HCT116 (cell line): ENCODE results near the gene DIPK1A. TPM values are rescaled to one million over a fixed set of nuclear protein-coding genes. Genes with fewer than 3 reads are reported as not detected.

ENCODE experiments used
- ATAC-seq: fragments of 200-7000 bp; cut with Tn5 transposase; 2 replicates; pipeline ENCODE4 v1.9.1; 2020; ENCODE audit warnings: mild to moderate bottlenecking, moderate library complexity
- BruUV-seq: library from RNA; stranded (reverse); fragments of 400-500 nt; replicated peaks from 2 replicates; lab custom pipeline; 2021; lab: Mats Ljungman, UMichigan
- CTCF ChIA-PET: fragments of 300-600 bp; sonication (Branson Sonifier 250); formaldehyde crosslinking; loops from one replicate; lab custom pipeline; 2021; ENCODE audit warnings: antibody characterized with exemption; lab: Charles Lee
- POLR2A ChIA-PET: fragments of 300-600, 350-600 bp; sonication (Branson Sonifier 250); formaldehyde crosslinking; loops from one replicate; lab custom pipeline; 2021; ENCODE audit warnings: antibody characterized with exemption; lab: Charles Lee
- RAD21 ChIA-PET, 2 experiments: fragments of 300-600 bp; sonication (Branson Sonifier 250); formaldehyde crosslinking; loops; one replicate each; lab custom pipeline; 2023; ENCODE audit warnings: low total read pairs in 2 of 2; ENCODE audit not compliant: uncharacterized antibody in 2 of 2, unreplicated experiment in 2 of 2, low non-redundant PET in 1 of 2; lab: Charles Lee
- DNase-seq: peaks from one replicate; pipeline ENCODE4 v3.0.0-alpha.2; 2010; ENCODE audit warnings: low read depth, low spot score
- H2AFZ ChIP-seq: fragments of 200-600 bp; shearing (Covaris generic), sonication (generic); 2 replicates; pipeline ENCODE4 v1.6.1; 2017; ENCODE audit warnings: low read depth, mixed run types, mixed read lengths, antibody characterized with exemption, low read length; ENCODE audit not compliant: poor library complexity, severe bottlenecking
- H3K27ac ChIP-seq: 2 replicates; pipeline ENCODE4 v1.5.1; 2012; ENCODE audit warnings: low read depth, low read length
- H3K27me3 ChIP-seq: fragments of 200-600 bp; sonication (generic); 2 replicates; pipeline ENCODE4 v1.6.1; 2016; ENCODE audit warnings: mixed run types, low read length, mixed read lengths; ENCODE audit not compliant: insufficient read depth
- H3K36me3 ChIP-seq, 2 experiments: fragments of 200-500 bp in 1 of 2; fragments of 200-600 bp in 1 of 2; sonication (Bioruptor generic) in 1 of 2; sonication (generic) in 1 of 2; 2 replicates each; pipeline versions ENCODE4 v1.5.1 to v1.6.1; 2014 to 2016; ENCODE audit warnings: low read length in 2 of 2, inconsistent platforms in 1 of 2, mixed read lengths in 1 of 2, mixed run types in 1 of 2; ENCODE audit not compliant: insufficient read depth in 2 of 2, control insufficient read depth in 1 of 2
- H3K4me1 ChIP-seq, 2 experiments: fragments of 200-600 bp in 1 of 2; sonication (generic) in 1 of 2; 2 replicates each; pipeline versions ENCODE4 v1.5.1 to v1.6.1; 2012 to 2017; ENCODE audit warnings: low read length in 2 of 2, inconsistent platforms in 1 of 2, mild to moderate bottlenecking in 1 of 2, mixed read lengths in 1 of 2, mixed run types in 1 of 2, moderate library complexity in 1 of 2; ENCODE audit not compliant: insufficient read depth in 2 of 2, control insufficient read depth in 1 of 2
- H3K4me2 ChIP-seq: fragments of 200-600 bp; sonication (generic); 2 replicates; pipeline ENCODE4 v1.6.1; 2017; ENCODE audit warnings: mixed run types, low read length, mixed read lengths
- H3K4me3 ChIP-seq, 2 experiments: fragments of 200-600 bp in 1 of 2; sonication (generic) in 1 of 2; replicated peaks in 1 of 2; 2 replicates each; pipeline ENCODE4 v1.5.1; 2011 to 2016; ENCODE audit warnings: low read length in 2 of 2, control low read depth in 1 of 2, low read depth in 1 of 2, mild to moderate bottlenecking in 1 of 2, mixed read lengths in 1 of 2, mixed run types in 1 of 2
- H3K79me2 ChIP-seq: fragments of 200-600 bp; sonication (generic); 2 replicates; pipeline ENCODE4 v1.6.1; 2017; ENCODE audit warnings: mild to moderate bottlenecking, mixed run types, low read length, moderate library complexity, mixed read lengths; ENCODE audit not compliant: insufficient read depth
- H3K9ac ChIP-seq: fragments of 200-600 bp; sonication (generic); 2 replicates; pipeline ENCODE4 v1.6.1; 2016; ENCODE audit warnings: low read length, mixed read lengths
- H3K9me2 ChIP-seq: fragments of 200-600 bp; sonication (generic), shearing (Covaris generic); 2 replicates; pipeline ENCODE4 v1.6.1; 2017; ENCODE audit warnings: mixed run types, mild to moderate bottlenecking, moderate library complexity; ENCODE audit not compliant: insufficient read depth
- H3K9me3 ChIP-seq, 2 experiments: fragments of 200-500 bp in 1 of 2; fragments of 200-600 bp in 1 of 2; sonication (Bioruptor generic) in 1 of 2; sonication (generic) in 1 of 2; 2 replicates each; pipeline ENCODE4 v1.6.1; 2014 to 2017; ENCODE audit warnings: low read length in 2 of 2, mixed read lengths in 2 of 2, inconsistent platforms in 1 of 2, low read depth in 1 of 2, mild to moderate bottlenecking in 1 of 2, mixed run types in 1 of 2, moderate library complexity in 1 of 2; ENCODE audit not compliant: control insufficient read depth in 1 of 2, insufficient read depth in 1 of 2
- H4K20me1 ChIP-seq: fragments of 200-600 bp; sonication (generic), shearing (Covaris generic); 2 replicates; pipeline ENCODE4 v1.6.1; 2017; ENCODE audit warnings: mixed run types, mild to moderate bottlenecking, moderate library complexity; ENCODE audit not compliant: insufficient read depth
- ATF3 ChIP-seq: IDR thresholded peaks from 2 replicates; pipeline ENCODE4 v1.6.1; 2012
- CBX3 ChIP-seq: IDR thresholded peaks from 2 replicates; pipeline ENCODE4 v1.6.1; 2012; ENCODE audit warnings: low read depth
- CEBPB ChIP-seq: IDR thresholded peaks from 2 replicates; pipeline ENCODE4 v1.6.1; 2012; ENCODE audit warnings: low read depth
- EZH2 ChIP-seq: fragments of 200-600 bp; sonication (generic); IDR thresholded peaks from 2 replicates; pipeline ENCODE4 v1.6.1; 2017; ENCODE audit warnings: antibody characterized with exemption, mixed run types
- JUND ChIP-seq: IDR thresholded peaks from 2 replicates; pipeline ENCODE4 v1.6.1; 2012
- POLR2A ChIP-seq: IDR thresholded peaks from 2 replicates; pipeline ENCODE4 v1.7.0; 2011; ENCODE audit warnings: borderline replicate concordance; ENCODE audit not compliant: insufficient read depth, insufficient read length; ENCODE audit errors: extremely low read depth
- POLR2AphosphoS5 ChIP-seq: IDR thresholded peaks from 2 replicates; pipeline ENCODE4 v1.6.1; 2011; ENCODE audit warnings: mild to moderate bottlenecking, low read depth, low read length, moderate library complexity
- RAD21 ChIP-seq: IDR thresholded peaks from 2 replicates; pipeline ENCODE4 v1.6.1; 2012; ENCODE audit warnings: low read depth, mild to moderate bottlenecking
- SRF ChIP-seq: IDR thresholded peaks from 2 replicates; pipeline ENCODE4 v1.6.1; 2012; ENCODE audit warnings: low read depth
- TCF7L2 ChIP-seq: IDR thresholded peaks from 2 replicates; pipeline ENCODE4 v1.7.0; 2011; ENCODE audit warnings: borderline replicate concordance, inconsistent platforms; ENCODE audit not compliant: insufficient read depth, insufficient read length; ENCODE audit errors: extremely low read depth
- YY1 ChIP-seq: IDR thresholded peaks from 2 replicates; pipeline ENCODE4 v1.6.1; 2011; ENCODE audit warnings: low read length, low read depth, moderate library complexity, mild to moderate bottlenecking; ENCODE audit not compliant: insufficient replicate concordance; ENCODE audit errors: extremely low read depth
- ZNF274 ChIP-seq: fragments of 200-500 bp; sonication (Bioruptor generic); IDR thresholded peaks from 2 replicates; pipeline ENCODE4 v1.6.1; 2014; ENCODE audit warnings: mild to moderate bottlenecking, low read depth, low read length, inconsistent platforms
- intact Hi-C: fragments of 100-400 bp; cut with micrococcal nuclease; formaldehyde crosslinking; loops from 2 replicates; pipeline ENCODE4 v1.10.0; 2022
- total RNA-seq: library from RNA; stranded (reverse); gene quantifications from one replicate; pipeline ENCODE4 v1.2.1, GENCODE V29; 2021; ENCODE audit not compliant: unreplicated experiment
- TF ChIP-seq, protein P1 (sequence below): IDR thresholded peaks from 2 replicates; pipeline ENCODE4 v1.6.1; 2012
- TF ChIP-seq, protein P2 (sequence below): IDR thresholded peaks from 2 replicates; pipeline ENCODE4 v1.6.1; 2011; ENCODE audit warnings: mild to moderate bottlenecking, low read length, moderate library complexity; ENCODE audit not compliant: insufficient replicate concordance; ENCODE audit errors: extremely low read depth

DIPK1A gene
- total RNA-seq, 1 experiment from 2014 or later: 4.3 TPM

DNA sequence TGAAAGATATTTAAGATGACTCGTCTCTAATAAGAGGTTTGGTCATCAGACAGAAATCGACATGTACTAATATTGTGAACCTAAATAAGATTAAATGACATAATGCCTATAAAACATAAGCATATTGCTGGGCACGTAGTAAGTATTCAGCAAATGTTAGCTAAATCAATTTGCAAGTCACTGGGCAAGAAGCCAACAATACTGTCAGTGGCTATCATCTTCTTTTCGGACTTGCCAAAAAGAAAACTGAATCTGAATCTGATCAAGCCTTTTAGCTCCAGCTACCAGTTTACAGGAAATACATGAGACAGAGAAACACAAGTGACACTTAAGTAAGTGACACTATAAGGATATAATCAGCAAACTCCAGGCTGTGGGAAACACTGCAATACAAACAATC lies 83.5 kb downstream of the DIPK1A start:
- no peak for TF ChIP-seq CEBPB
- TF ChIP-seq YY1: no peak
- TF ChIP-seq, protein P1, sequence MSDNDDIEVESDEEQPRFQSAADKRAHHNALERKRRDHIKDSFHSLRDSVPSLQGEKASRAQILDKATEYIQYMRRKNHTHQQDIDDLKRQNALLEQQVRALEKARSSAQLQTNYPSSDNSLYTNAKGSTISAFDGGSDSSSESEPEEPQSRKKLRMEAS: no peak
- no peak for TF ChIP-seq CBX3
- H2AFZ ChIP-seq: no peak overlapping the region
- H3K9ac ChIP-seq: no peak overlapping the region
- RAD21 ChIA-PET: no interaction called here
- no peaks in the 10 kb centered on the region for H3K9me2 ChIP-seq
- H3K27ac ChIP-seq: no peak overlapping the region
- ATAC-seq (no peak), DNase-seq (no peak)
- POLR2A ChIA-PET: no interaction called here
- H3K4me3 ChIP-seq: no peak overlapping the region
- H4K20me1 ChIP-seq: no peaks in the 10 kb centered on the region
- no peaks in the 10 kb centered on the region for H3K4me1 ChIP-seq
- CTCF ChIA-PET: interaction anchor here (1.3 kb wide), 1 partner anchor 10 kb away, joined by 3 read pairs; no protein-coding TSS in a partner anchor
- intact Hi-C loops: no loop called here
- no peaks in the 10 kb centered on the region for H3K27me3 ChIP-seq
- H3K9me3 ChIP-seq: peaks cover 1 to 4% of the 10 kb centered on the region in 2 experiments; a peak in 1 of 4 replicates
- H3K79me2 ChIP-seq: no peaks in the 10 kb centered on the region
- H3K36me3 ChIP-seq: no peaks in the 10 kb centered on the region
- no TSS peak for BruUV-seq
- no peak overlapping the region for H3K4me2 ChIP-seq

DNA sequence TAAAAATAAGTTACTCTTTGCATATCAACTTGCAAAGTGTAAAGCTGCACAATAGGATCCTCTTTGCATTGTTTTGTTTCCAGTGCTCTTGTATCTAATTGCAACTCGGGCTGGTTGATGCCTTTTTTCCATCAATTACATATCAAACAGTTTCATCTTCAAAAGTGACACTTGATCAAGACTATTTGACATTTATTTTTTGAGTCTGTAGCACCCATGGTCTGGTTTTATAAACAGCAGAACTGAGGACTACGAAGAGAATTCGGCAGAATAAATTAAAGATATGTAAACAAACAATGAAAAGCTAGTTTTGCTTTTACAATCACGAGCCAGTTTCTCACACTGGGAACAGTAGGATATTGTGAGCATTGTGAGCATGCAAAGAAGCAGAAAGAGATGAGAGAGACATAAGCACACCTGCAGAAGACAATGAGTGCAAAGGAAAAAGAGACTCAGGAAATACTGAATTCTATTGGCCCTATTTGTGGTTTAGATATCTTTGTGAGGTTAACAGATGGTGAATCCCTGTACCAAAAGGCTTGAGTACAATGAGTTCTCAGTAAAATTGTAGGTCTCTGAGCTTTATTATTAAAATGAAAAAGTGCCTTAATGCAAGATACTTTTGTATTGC lies 84.1 kb downstream of the DIPK1A start:
- H3K79me2 ChIP-seq: no peaks in the 10 kb centered on the region
- no TSS peak for BruUV-seq
- no peak overlapping the region for H3K4me2 ChIP-seq
- H3K27ac ChIP-seq: no peak overlapping the region
- ChIA-PET CTCF (interaction anchor here (1.3 kb wide), 1 partner anchor 9 kb away, joined by 3 read pairs; no protein-coding TSS in a partner anchor), POLR2A (no interaction called here), RAD21 (no interaction called here)
- no peak overlapping the region for H3K9ac ChIP-seq
- no peak overlapping the region for H2AFZ ChIP-seq
- intact Hi-C loops: no loop called here
- no peaks in the 10 kb centered on the region for H3K9me2 ChIP-seq
- ATAC-seq: no peak
- no peak overlapping the region for H3K4me3 ChIP-seq
- no peaks in the 10 kb centered on the region for H3K36me3 ChIP-seq
- H3K9me3 ChIP-seq: peaks cover 3 to 7% of the 10 kb centered on the region in 2 experiments; a peak in 1 of 4 replicates
- no peak for DNase-seq
- H3K27me3 ChIP-seq: no peaks in the 10 kb centered on the region
- no peaks in the 10 kb centered on the region for H3K4me1 ChIP-seq
- H4K20me1 ChIP-seq: no peaks in the 10 kb centered on the region
- TF ChIP-seq POLR2AphosphoS5 (no peak), ZNF274 (no peak), JUND (no peak), SRF (no peak), EZH2 (no peak), RAD21 (no peak), ATF3 (no peak), POLR2A (no peak), TCF7L2 (no peak)
- TF ChIP-seq, protein P1: no peak
- TF ChIP-seq, protein P2, sequence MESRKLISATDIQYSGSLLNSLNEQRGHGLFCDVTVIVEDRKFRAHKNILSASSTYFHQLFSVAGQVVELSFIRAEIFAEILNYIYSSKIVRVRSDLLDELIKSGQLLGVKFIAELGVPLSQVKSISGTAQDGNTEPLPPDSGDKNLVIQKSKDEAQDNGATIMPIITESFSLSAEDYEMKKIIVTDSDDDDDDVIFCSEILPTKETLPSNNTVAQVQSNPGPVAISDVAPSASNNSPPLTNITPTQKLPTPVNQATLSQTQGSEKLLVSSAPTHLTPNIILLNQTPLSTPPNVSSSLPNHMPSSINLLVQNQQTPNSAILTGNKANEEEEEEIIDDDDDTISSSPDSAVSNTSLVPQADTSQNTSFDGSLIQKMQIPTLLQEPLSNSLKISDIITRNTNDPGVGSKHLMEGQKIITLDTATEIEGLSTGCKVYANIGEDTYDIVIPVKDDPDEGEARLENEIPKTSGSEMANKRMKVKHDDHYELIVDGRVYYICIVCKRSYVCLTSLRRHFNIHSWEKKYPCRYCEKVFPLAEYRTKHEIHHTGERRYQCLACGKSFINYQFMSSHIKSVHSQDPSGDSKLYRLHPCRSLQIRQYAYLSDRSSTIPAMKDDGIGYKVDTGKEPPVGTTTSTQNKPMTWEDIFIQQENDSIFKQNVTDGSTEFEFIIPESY: no peak
